Bone marrow (tissue), 2 donors: ENCODE measurements around the gene ROBO1.

Experiments used
- DNase-seq, 2 donors: peaks; one replicate each; lab custom pipeline; 2025; lab: John Stamatoyannopoulos, UW

The ROBO1 gene

DNA sequence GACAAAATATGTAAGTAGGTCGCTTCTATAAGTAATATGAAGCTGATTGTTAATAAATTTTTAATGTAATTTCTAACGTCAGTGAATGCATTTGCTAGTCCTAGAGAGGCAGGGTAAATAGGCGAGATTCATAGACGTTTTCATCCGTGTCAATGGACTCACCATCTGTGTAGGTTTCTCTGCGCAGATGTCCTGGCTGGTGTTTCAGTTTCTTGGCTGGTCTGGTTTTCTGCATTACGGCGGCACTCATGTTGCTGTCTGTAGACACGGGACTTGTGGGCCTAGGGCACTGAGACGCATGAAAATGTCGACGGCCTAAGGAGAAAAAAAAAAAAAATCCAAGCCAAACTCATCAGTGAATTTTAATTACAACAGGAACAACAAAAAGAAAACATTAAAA, 1153.3 kb downstream of the ROBO1 start:
- DNase-seq = no peak

- DNase-seq = no peak
Observed at GRCh38 chr3:78613421-78613879, 1154.3 kb downstream of the ROBO1 start.

DNA sequence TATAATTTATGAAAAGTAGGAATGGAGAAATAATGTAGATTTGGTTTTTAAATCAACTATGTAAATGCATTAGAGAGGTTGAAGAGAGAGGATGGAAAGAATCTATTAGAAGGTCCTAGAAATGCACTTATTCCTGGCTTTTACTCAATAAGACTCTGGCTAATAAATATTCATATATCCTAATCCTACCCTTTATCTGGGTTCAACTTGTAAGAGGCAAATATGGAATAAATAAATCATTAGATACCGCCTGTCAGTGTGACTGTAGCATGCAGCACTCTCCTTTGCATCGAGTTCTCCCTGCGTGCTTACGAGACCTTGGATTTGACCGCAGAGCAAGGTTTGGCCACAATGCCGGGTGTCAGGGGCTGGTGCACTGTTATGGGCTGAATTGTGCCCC, 1156.5 kb downstream of the ROBO1 start:
- no peak for DNase-seq

- DNase-seq = no peak
Observed at GRCh38 chr3:78610462-78611125, 1157.2 kb downstream of the ROBO1 start.

- no peak for DNase-seq
Observed at GRCh38 chr3:78606756-78607155, 1161.0 kb downstream of the ROBO1 start.

GRCh38 chr3:78605178-78605577, 1162.6 kb downstream of the ROBO1 start:
- DNase-seq = no peak

DNA sequence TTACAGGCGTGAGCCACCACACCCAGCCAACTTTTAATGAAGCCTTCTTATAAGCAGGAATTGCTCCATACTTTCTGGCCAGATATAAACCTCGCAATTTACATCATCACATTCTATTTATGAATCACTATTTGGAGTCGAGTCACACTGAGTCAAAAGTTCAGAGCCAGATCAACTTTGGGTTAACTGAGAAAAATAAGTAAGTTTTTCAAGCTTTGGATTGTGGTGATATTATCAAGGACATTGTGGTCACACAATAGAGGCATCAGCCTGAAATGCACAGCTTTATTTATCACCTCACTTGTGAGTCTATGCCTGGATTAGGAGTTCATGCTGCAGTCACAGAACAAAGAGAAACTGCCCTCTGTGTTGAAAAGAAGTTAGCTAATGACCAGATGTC, 1163.5 kb downstream of the ROBO1 start:
- no peak for DNase-seq

GRCh38 chr3:78601249-78601648, 1166.5 kb downstream of the ROBO1 start:
- no peak for DNase-seq

- DNase-seq = no peak
Observed at GRCh38 chr3:78589778-78590177, 1178.0 kb downstream of the ROBO1 start.

- DNase-seq = no peak
Observed at GRCh38 chr3:78588906-78589621, 1178.7 kb downstream of the ROBO1 start.

DNA sequence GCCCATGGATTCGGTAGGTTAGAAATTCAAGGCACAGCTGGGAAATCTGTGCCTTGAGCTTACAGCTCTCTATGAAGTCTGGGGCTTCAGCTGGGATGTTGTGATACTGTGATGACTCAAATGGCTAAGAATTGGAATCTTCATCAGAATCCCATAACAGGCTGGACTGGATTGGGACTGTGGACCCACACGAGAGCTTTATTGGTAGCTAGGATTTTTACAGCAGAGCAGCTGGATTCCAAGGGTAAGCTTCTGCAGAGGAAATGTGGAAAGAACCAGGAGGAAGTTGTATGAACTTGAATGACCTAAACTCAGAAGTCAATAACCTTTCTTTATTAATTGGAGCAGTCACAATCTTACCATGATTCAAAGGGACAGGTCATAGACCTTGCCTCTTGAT, 1187.1 kb downstream of the ROBO1 start:
- no peak for DNase-seq

DNA sequence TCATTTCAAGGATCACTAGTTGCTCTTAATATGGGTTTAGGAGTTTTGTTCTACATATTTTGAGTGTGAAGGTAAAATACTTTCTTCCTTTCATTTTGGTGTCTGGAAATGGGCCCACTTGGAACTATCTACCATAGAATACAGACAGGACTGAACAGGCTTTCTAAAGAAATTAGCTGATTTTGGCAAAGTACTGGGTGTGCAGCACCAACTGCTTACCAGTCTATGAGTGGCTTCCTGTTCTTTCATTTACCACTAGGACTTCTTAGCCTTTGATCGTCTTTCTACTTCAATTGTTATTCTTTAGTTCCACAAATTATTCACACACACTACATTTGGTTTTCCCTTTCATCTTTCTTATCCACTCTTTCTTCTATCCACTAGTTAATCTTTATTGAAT, 1196.3 kb downstream of the ROBO1 start:
- DNase-seq = no peak

DNA sequence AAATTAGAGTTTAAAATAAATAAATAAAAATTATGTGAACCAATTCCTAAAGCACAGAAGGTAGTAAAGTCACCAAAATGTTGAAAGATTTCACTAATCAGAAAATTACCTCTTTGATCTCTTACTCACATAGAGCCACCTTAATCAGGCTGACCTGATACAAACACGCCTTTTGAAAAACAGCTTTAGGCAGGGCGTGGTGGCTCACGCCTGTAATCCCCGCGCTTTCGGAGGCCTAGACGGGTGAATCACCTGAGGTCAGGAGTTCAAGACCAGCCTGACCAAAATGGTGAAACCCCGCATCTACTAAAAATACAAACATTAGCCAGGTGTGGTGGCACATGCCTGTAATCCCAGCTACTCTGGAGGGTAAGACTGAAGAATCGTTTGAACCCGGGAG, 1197.3 kb downstream of the ROBO1 start:
- DNase-seq = no peak

- DNase-seq = no peak
Observed at GRCh38 chr3:78569804-78570203, 1198.0 kb downstream of the ROBO1 start.

DNA sequence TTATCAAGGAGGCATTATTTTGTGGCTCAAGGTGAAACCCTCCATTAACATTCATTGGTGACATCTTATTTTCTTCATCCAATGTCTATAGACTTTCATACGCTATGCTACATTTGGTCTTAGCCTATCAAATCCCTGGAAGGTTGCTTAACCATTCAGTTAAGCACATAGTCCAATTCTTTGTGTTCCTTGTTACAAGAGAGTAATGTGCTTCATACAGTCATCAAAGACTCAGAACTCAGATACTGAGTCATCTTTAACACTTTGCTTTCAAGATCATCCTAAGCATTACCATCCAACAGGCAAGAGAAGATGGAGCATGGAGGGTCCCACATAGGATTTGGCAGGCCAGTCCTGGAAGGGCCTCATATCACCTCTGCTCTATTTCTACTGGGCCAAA, 1202.1 kb downstream of the ROBO1 start:
- DNase-seq = no peak

DNA sequence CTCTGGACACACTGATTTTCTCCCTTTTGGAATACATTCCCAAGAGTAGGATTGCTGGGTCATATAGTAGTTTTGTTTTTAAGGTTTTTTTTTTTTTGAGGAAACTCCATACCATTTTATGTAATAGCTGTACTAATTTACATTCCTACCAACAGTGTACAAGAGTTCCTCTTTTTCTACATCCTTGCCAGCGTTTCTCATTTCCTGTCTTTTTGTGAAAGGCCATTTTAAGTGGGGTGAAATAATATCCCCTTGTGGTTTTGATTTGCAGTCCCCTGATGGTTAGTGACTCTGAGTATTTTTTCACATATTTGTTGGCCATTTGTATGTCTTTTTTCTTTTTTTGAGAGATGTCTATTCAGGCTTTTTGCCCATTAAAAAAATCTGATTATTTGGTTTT, 1205.5 kb downstream of the ROBO1 start:
- peak in 1 of 2 donors; percentile 34 for DNase-seq
